Activated naive CD4-positive, alpha-beta T cell treated with anti-CD3 and anti-CD28 coated beads, Interleukin-2, amount 10 ng/mL, durations not matched to agents 5 hours and 36 hours (primary cell): ENCODE results near the gene OR52E6. TPM values are rescaled to one million over a fixed set of nuclear protein-coding genes. Genes with fewer than 3 reads are reported as not detected.

Source experiments
- total RNA-seq, 2 experiments: library from RNA; stranded (reverse); gene quantifications; one replicate each; pipeline ENCODE4 v1.2.3, GENCODE V29; 2021

The OR52E6 gene
- not detected for total RNA-seq

GRCh38 chr11:5841797-5842196 is at the start of gene OR52E6:
OR52E6 (minus strand) TSS chr11:5841897; CDS start chr11:5841897, 0 bp downstream.

GRCh38 chr11:5880329-5880728 is 38.6 kb upstream of the OR52E6 start, which contains the start of gene OR52E4:
OR52E4 (plus strand) TSS chr11:5880629; CDS start chr11:5884293, 3,664 bp downstream.

GRCh38 chr11:5857590-5857989 is 15.9 kb upstream of the OR52E6 start, which contains the start of gene OR52E8:
OR52E8 (minus strand) TSS chr11:5857690; CDS start chr11:5857690, 0 bp downstream.

GRCh38 chr11:5808500-5809121 is 33.1 kb downstream of the OR52E6 start, which contains the start of gene OR52N2:
OR52N2 (plus strand) TSS chr11:5808924; CDS start chr11:5820336, 11,412 bp downstream.

GRCh38 chr11:5791165-5791564 is 50.5 kb downstream of the OR52E6 start, which contains the start of gene OR52N1:
OR52N1 (minus strand) TSS chr11:5791265; CDS start chr11:5788816, 2,449 bp downstream.

Other genes starting within 250 kb of the OR52E6 start
- under 1 TPM; 0.10 to 0.28 TPM for gene TRIM6, start 245.3 kb downstream of the OR52E6 start, total RNA-seq
- gene TRIM34, start 216.9 kb downstream of the OR52E6 start, total RNA-seq = 10 to 100 TPM; 12.9 to 13.3 TPM
- 10 to 100 TPM; 28.7 to 28.9 TPM for gene TRIM5, start 156.8 kb downstream of the OR52E6 start, total RNA-seq
- 100 to 1,000 TPM; 262 to 277 TPM for gene TRIM22, start 152.1 kb downstream of the OR52E6 start, total RNA-seq
- gene OR56B1, start 105.4 kb downstream of the OR52E6 start, total RNA-seq = under 1 TPM; 0.40 to 0.55 TPM
- gene OR52N4, start 87.7 kb downstream of the OR52E6 start, total RNA-seq = 1 to 10 TPM; 1.3 to 1.9 TPM
- not detected for gene OR52N5, start 58.5 kb downstream of the OR52E6 start, total RNA-seq
- gene OR52N1, start 50.6 kb downstream of the OR52E6 start, total RNA-seq = not detected
- not detected for gene OR52N2, start 33.0 kb downstream of the OR52E6 start, total RNA-seq
- gene OR52E8, start 15.8 kb upstream of the OR52E6 start, total RNA-seq = not detected
- gene OR52E4, start 38.7 kb upstream of the OR52E6 start, total RNA-seq = not detected
- not detected for gene OR52E5, start 51.3 kb upstream of the OR52E6 start, total RNA-seq
- not detected for gene OR56A3, start 100.4 kb upstream of the OR52E6 start, total RNA-seq
- not detected for gene OR56A5, start 126.6 kb upstream of the OR52E6 start, total RNA-seq
- not detected for gene OR52L1, start 145.1 kb upstream of the OR52E6 start, total RNA-seq
- not detected for gene OR56A4, start 165.0 kb upstream of the OR52E6 start, total RNA-seq
- not detected for gene OR56A1, start 188.9 kb upstream of the OR52E6 start, total RNA-seq